Ramos (cell line): Measurements from ENCODE around the gene DOCK10.

Source experiments
- in situ Hi-C: fragments of 300-500 bp; cut with MboI; formaldehyde crosslinking; loops from one replicate; pipeline ENCODE4 v1.14.3; 2022; ENCODE audit warnings: low sequenced_read_pairs; ENCODE audit not compliant: unreplicated experiment

The DOCK10 gene

GRCh38 chr2:224847961-224848850 is 194.1 kb downstream of the DOCK10 start:
- in situ Hi-C loops, result no loop called here

- in situ Hi-C loops, result no loop called here
These were observed 194.9 kb downstream of the DOCK10 start for GRCh38 chr2:224847381-224847780.

- in situ Hi-C loops, result no loop called here
These were observed 195.6 kb downstream of the DOCK10 start for GRCh38 chr2:224846686-224847085.

GRCh38 chr2:224846161-224846560 is 196.1 kb downstream of the DOCK10 start:
- in situ Hi-C loops, result no loop called here

GRCh38 chr2:224843141-224843540 is 199.1 kb downstream of the DOCK10 start:
- in situ Hi-C loops, result no loop called here

GRCh38 chr2:224841910-224842309 is 200.4 kb downstream of the DOCK10 start:
- in situ Hi-C loops, result no loop called here

GRCh38 chr2:224838335-224838734 is 203.9 kb downstream of the DOCK10 start:
- in situ Hi-C loops, result no loop called here

GRCh38 chr2:224837558-224837957 is 204.7 kb downstream of the DOCK10 start:
- in situ Hi-C loops, result no loop called here

GRCh38 chr2:224837066-224837465 is 205.2 kb downstream of the DOCK10 start:
- in situ Hi-C loops, result no loop called here

- in situ Hi-C loops, result no loop called here
These were observed 206.0 kb downstream of the DOCK10 start for GRCh38 chr2:224836263-224836662.

- in situ Hi-C loops, result no loop called here
These were observed 206.9 kb downstream of the DOCK10 start for GRCh38 chr2:224835405-224835804.

GRCh38 chr2:224833986-224834385 is 208.3 kb downstream of the DOCK10 start:
- in situ Hi-C loops, result no loop called here

- in situ Hi-C loops, result no loop called here
These were observed 210.1 kb downstream of the DOCK10 start for GRCh38 chr2:224832207-224832606.

- in situ Hi-C loops, result no loop called here
These were observed 210.7 kb downstream of the DOCK10 start for GRCh38 chr2:224831530-224831929.

- in situ Hi-C loops, result no loop called here
These were observed 221.8 kb downstream of the DOCK10 start for GRCh38 chr2:224820283-224820991.

- in situ Hi-C loops, result no loop called here
These were observed 223.2 kb downstream of the DOCK10 start for GRCh38 chr2:224819075-224819474.

- in situ Hi-C loops, result no loop called here
These were observed 224.6 kb downstream of the DOCK10 start for GRCh38 chr2:224817676-224818075.

- in situ Hi-C loops, result no loop called here
These were observed 225.5 kb downstream of the DOCK10 start for GRCh38 chr2:224816816-224817215.

GRCh38 chr2:224813578-224813977 is 228.7 kb downstream of the DOCK10 start:
- in situ Hi-C loops, result no loop called here

- in situ Hi-C loops, result no loop called here
These were observed 234.9 kb downstream of the DOCK10 start for GRCh38 chr2:224807153-224807964.

GRCh38 chr2:224803930-224804329 is 238.3 kb downstream of the DOCK10 start:
- in situ Hi-C loops, result no loop called here
